Dedifferentiated amniotic fluid mesenchymal stem cell (primary cell): ENCODE data around the gene TPD52L1.
"Not testable (repeated sequence)": the region's sequence is repeated elsewhere in the genome, so short reads cannot be mapped to it uniquely, and the experiment has no call there.

Experiments
- DNase-seq: peaks from one replicate; pipeline ENCODE4 v3.0.0-alpha.2; 2016; ENCODE audit errors: extremely low spot score

TPD52L1 gene

DNA sequence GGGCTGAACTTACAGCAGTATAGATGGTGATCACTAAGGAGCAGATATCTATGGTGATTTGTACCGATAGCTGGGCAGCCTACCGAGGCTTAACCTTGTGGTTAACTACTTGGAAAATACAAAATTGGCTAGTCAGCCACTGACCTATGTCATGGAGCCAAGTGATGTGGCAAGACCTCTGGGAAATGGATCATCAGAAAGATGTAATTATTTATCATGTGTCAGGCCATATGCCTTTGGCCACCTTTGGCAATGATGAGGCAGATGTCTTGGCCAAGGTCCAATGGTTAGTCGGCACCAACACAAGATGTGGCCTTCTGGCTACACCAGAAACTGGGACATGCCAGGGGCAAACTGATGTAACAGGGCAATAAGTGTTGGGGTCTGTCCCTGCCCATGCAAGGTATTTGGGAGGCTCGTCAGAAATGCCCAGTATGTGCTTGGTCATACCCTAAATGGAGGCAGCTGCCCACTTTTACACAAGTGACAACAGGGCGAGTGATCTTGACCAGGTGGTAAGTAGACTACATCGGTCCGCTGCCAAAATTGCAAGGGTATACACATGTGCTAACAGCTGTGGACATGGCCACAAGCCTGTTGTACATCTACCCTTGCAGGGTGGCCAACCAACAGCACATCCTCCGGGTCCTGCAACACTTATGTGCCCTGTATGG lies 118.0 kb downstream of the TPD52L1 start:
- no peak for DNase-seq

GRCh38 chr6:125273251-125273650 lies 119.7 kb downstream of the TPD52L1 start:
- no peak for DNase-seq

- no peak for DNase-seq
These were observed 120.4 kb downstream of the TPD52L1 start for GRCh38 chr6:125273965-125274364.

- DNase-seq: no peak
These were observed 121.4 kb downstream of the TPD52L1 start for GRCh38 chr6:125274935-125275334.

GRCh38 chr6:125275779-125276178 lies 122.2 kb downstream of the TPD52L1 start:
- no peak for DNase-seq

DNA sequence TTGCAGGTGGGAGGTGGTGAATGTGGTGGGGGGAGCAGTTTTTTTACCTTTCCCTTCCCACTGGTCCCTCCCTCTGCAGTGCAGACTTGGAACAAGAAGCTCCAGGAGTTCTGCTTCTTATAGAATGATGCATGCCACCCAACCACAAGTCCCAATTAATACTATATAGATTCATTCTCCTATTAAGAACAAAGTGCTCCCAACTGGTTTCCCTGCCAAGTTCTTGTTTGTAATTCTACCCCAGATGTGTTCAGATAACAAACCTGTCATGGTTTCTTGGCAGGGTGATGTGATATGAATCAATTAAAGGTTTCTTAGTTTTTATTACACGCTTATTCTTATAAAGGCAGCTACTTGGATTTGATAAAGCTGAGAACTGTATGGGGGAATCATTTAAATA lies 124.3 kb downstream of the TPD52L1 start:
- no peak for DNase-seq

DNA sequence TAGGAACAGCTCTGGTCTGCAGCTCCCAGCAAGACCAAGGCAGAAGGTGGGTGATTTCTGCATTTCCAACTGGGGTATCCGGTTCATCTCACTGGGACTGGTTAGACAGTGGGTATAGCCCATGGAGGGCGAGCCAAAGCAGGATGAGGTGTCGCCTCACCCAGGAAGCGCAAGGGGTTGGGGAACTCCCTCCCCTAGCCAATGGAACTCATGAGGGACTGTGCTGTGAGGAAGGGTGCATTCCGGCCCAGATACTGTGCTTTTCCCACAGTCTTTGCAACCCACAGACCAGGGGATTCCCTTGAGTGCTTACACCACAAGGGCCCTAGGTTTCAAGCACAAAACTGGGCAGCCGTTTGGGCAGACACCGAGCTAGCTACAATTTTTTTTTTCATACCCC lies 126.4 kb downstream of the TPD52L1 start:
- DNase-seq: no peak

DNA sequence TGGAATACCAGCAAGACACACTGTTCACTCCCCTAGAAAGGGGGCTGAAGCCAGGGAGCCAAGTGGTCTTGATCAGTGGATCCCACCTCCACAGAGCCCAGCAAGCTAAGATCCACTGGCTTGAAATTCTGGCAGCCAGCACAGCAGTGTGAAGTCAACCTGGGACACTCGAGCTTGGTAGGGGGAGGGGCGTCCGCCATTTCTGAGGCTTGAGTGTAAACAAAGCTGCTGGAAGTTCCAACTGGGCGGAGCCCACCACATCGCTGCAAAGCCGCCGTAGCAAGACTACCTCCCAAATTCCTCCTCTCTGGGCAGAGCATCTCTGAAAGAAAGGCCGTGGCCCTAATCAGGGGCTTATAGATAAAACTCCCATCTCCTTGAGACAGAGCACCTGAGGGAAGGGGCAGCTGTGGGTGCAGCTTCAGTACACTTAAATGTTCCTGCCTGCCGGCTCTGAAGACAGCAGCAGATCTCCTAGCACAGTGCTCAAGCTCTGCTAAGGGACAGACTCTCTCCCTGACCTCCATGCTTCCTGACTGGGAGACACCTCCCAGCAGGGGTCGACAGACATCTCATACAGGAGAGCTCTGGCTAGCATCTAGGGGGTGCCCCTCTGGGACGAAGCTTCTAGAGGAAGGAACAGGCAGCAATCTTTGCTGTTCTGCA lies 126.9 kb downstream of the TPD52L1 start:
- not testable (repeated sequence) for DNase-seq

- DNase-seq: not testable (repeated sequence)
These were observed 128.9 kb downstream of the TPD52L1 start for GRCh38 chr6:125282470-125282869.

GRCh38 chr6:125285353-125285752 lies 131.8 kb downstream of the TPD52L1 start:
- no peak for DNase-seq

DNA sequence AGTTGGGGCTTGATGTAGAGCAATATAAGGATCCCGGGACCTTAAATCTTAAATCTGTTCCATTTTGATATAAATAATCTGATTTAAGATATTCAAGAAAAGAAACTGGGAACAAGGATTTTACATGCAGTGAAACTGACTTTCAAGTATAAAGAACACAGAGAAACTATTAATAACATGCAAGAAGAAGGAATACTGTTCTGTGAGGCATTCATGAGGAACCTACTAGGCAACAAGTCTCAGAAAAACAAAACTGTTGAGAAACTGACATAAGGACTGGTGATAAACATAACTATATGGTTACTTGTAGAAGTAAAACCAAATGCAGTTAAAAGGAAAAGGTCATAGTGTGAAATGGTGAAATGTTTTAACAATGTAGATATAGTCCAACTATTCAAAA lies 132.4 kb downstream of the TPD52L1 start:
- DNase-seq: no peak

GRCh38 chr6:125287718-125288117 lies 134.1 kb downstream of the TPD52L1 start:
- no peak for DNase-seq

- no peak for DNase-seq
These were observed 140.0 kb downstream of the TPD52L1 start for GRCh38 chr6:125293587-125293986.

DNA sequence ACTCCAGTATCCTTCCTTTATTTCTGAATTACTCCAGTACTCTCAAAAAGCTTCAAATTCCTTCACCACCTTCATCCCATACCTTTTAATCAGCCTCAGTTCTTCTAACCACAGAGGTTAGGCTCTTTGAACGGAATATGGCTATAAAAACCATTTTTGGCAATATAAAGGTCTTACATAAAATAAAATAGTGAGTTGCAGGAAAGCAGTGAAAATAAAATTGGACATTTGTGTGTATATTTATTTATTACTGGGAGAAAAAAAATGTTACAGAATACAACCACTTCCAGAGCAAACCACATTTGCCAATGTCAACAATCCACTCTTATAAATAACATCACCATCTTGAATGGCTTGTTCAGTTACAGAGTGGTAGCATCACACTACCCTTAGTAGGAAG lies 140.5 kb downstream of the TPD52L1 start:
- DNase-seq: no peak

DNA sequence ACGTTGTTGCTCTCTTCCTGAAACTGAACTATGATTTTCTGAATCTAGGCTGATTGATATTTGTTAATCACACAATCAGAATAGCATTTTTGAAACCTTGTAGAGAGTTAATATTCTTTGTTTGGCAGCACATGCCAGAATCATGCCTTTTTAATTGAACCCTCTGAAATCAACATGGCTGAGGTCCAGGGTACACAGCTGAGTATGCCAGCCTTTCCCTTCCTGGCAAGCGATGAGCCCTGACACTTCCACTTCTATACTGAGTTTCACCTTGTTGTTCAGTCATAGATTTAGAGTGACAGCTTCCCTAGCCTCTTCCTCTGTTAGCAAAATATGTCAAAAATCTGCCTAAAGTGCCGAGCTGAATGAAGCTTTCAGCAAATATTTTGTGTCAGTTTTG lies 141.4 kb downstream of the TPD52L1 start:
- DNase-seq: no peak

- DNase-seq: no peak
These were observed 142.9 kb downstream of the TPD52L1 start for GRCh38 chr6:125296471-125296870.

DNA sequence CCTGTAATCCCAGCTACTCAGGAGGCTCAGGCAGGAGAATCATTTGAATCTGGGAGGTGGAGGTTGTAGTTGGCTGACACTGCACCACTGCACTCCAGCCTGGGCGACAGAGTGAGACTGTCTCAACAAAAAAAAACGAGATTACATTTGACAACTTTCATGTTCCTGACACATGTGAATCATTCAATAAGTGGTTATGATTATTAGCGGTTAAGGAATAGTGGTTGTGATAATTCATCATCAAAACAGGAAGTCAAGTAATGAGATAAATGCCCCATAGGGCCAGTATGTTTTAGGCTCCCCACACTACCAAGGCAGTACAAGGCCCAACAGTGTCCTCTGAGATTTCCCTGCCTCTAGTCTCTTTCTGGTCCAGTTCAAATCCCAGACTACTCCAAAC lies 145.7 kb downstream of the TPD52L1 start:
- no peak for DNase-seq

DNA sequence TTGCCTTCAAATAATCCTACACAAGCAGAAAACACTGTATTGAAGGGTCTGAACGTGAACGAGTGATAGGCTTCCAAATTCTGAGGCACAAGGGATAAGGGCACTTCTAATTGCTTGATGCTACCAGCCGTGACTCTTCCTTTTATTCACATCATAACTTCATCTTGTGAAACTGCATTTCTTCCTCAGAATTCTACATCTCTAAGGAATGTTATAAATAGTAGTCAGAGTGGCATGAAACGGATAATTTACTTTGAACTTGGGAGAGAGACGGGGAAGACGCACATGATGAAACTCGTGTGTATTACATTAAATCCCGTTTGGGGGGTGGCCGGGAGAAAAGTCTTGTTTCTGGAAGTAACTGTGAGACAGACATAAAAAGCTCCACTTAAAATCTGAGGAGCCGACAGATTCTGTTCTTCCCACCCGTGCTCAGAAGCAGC lies 147.4 kb downstream of the TPD52L1 start:
- peak; percentile 40 for DNase-seq

DNA sequence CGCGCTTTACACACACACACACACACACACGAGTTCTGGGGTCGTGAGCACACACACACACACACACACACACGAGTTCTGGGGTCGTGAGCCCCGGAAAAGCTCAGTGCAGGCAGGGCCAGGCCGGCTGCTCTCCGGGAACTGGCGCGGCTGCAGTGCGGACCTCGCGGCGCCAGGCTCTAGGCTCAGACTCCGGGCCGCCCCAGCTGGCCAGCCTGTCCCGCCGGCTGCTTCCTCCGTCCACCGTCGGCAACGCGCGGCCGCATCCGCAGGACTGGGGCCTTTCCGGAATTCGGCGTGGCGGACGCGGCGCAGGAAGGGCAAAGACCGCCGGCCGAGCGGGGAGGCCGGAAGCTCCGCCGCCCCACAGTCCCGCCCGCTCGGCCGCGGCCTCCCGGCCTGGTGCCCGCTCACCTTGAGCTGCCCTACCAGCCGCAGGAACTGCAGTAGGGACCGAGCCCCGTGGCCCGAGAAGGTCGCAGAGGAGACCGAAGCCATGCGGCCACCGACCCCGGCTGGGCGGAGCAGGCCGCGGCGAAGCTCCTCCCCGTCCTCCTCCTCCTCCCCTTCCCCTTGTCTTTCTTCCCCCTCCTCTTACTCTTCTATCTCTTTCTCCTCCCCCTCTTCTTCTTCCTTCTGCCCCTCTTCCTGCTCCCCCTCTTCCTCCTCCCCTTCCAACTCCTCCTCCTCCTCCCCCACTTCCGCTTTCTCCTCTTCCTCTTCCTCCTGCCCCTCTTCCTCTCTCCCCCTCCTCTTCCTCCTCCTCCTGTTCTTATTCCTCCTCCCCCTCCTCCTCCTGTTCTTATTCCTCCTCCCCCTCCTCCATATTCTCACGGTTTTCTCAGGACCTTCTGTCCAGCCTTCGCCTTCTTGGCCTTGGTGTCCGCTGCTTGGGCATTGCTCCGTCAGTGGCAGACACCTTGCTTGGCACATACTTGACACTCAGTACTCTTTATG lies 148.1 kb downstream of the TPD52L1 start, which contains the start of gene HDDC2:
Gene HDDC2, minus strand, starts transcription at position 533 of the 957 bp plus-strand sequence. Its CDS starts 35 bp downstream, at position 498.
- DNase-seq: peak; percentile 41

DNA sequence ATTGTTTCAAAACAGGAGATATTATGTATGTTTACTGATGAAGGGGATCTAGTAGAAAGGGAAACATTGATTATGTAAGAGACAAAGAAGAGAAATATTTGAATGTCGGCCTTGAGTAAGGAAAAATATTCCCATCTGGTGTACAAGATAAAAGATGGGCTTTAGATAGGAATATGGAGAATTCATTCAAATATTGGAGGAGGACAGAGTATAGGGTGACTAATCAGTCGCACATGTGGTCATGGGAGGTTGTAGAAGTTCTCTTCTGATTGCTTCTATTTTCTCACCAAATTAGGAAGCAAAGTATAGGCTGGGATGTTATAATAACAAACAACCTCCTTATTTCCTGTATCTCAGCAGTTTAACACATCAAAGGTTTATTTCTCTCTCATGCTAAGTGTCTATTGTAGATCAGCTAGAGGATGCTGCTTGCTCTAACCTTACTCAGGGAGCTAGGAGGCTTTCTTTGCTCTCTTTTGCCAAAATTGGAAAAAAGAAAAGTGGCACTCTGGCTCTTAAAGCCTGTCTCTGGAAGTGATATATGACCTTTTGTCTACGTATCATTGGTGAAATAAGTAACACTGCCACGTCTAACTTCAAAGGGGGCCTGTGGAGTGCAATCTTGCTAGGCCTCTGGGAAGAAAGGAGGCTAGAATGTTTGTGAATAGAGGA lies 149.4 kb downstream of the TPD52L1 start:
- no peak for DNase-seq

DNA sequence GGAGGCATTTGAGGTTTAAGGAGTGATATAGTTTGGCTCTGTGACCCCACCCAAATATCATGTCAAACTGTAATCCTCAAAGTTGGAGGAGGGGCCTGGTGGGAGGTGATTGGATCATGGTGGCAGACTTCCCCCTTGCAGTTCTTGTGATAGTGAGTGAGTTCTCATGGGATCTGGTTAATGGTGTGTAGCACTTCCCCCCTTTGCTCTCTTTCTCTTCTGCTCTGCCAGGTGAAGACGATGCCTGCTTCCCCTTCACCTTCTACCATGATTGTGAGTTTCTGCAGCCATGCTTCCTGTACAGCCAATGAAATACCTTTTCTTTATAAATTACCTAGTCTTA lies 149.9 kb downstream of the TPD52L1 start:
- no peak for DNase-seq
